ENCODE measurements around the gene ZC3HAV1.

DNA sequence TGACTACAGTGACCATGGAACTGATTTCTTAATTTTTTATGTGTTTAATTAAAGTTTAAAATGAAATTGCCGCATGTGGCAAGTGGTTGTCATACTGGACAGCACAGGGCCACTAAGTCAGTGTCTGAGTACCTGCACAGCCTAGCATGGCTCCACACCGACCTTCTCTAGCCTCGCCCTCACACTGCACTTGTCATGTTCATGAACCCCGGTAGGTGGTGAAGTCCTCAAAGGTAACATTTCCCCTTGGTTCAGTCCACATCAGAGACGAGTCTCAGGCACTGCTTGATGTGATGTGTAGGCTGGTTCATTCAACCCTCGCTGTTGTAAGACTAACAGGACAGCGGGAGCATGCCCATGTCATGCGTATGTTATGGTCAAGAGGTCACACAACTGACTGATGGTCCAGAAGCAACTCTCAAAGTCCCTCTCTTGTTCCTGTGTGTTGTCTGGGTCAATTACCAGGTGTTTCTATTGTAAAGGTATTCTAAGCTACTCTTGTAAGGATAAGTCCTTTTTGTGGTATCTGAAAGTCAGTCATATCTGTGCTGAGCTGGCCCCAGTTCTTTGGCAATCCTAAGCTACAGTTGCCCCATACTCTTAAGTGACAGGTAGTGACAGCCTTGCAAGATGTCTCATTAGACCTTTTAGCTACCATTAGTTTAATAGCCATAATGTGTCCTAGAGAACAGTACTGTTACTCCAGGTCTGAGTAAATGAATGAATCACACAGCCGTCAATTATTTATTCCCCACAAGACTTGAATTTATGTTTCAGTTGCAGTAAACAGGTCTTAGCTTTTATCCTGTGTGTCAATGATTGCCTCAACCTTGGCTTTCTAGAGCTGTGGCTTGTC lies 40.7 kb downstream of the ZC3HAV1 start:
- TF ChIP-seq, protein P1, sequence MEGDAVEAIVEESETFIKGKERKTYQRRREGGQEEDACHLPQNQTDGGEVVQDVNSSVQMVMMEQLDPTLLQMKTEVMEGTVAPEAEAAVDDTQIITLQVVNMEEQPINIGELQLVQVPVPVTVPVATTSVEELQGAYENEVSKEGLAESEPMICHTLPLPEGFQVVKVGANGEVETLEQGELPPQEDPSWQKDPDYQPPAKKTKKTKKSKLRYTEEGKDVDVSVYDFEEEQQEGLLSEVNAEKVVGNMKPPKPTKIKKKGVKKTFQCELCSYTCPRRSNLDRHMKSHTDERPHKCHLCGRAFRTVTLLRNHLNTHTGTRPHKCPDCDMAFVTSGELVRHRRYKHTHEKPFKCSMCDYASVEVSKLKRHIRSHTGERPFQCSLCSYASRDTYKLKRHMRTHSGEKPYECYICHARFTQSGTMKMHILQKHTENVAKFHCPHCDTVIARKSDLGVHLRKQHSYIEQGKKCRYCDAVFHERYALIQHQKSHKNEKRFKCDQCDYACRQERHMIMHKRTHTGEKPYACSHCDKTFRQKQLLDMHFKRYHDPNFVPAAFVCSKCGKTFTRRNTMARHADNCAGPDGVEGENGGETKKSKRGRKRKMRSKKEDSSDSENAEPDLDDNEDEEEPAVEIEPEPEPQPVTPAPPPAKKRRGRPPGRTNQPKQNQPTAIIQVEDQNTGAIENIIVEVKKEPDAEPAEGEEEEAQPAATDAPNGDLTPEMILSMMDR (conservative IDR thresholded peaks at IDR 0.05): no peak
- TF ChIP-seq ZFX (IDR thresholded peaks at IDR 0.05): no peak
